HG02885 (cell line): Measurements from ENCODE around the gene SPRING1.

Experiments
- ATAC-seq: cut with Tn5 transposase; IDR thresholded peaks from one replicate; pipeline ENCODE4 v1.9.1; 2021; ENCODE audit warnings: mild to moderate bottlenecking; ENCODE audit not compliant: unreplicated experiment, poor library complexity

SPRING1 gene

DNA sequence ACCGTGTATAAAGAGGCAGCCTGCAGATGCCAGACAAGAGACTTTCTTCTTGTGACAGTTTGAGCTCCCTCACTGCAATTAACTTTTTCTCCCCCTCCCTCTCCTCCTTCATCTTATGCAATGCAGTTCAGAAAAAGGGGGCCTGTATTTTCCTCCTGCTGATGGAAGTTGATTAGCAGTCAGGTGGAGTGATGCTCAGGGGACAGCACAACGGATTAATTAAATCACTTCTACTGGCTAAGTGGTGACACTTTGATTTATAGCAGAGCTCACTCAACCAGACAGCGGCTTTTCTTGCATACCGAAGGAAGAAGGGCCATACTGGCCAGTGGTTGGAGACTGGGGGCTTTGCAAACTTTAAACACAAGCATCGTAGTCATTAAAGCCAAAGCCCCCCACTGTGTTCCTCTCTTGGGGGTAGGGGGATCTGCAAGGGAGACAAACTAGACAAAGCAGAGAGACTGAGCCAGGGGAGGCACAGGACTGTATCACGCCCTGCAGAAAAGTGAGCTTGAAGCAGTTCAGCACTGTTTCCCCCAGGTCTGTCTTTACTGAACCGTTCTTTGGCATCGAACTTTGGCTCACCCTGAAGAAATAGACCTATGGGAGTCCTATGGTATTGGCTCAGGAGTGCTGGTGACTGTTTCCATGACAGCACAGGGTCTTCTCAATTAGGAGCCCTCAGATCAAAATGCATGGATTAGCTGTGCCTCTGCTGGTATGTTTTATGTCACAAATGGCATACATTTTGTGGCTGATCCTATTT, 47.7 kb downstream of the SPRING1 start:
- no peak for ATAC-seq

DNA sequence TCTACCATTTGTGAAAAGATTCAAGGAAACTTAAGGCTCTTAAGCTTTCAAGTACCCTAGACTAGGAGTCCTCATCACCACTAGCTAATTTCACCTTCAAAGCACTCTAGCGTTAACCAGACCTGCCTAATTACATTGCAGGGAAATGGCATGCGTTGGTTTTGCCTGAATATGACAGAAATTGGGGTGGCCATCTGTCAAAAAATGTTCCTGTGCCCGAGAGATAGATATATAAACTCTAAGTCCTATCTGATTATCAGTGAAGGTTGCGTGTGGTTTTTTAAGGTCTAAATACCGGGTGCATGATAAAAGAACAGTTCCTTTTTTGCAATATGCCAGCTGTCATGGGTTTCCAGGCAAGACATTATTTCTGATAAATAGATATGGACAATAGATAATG, 48.3 kb downstream of the SPRING1 start:
- ATAC-seq = no peak
